Measurements from ENCODE around the gene MPPED1.
A peak's percentile ranks its signal among the peaks of the same experiment; 100 is the strongest.

Gene MPPED1

DNA sequence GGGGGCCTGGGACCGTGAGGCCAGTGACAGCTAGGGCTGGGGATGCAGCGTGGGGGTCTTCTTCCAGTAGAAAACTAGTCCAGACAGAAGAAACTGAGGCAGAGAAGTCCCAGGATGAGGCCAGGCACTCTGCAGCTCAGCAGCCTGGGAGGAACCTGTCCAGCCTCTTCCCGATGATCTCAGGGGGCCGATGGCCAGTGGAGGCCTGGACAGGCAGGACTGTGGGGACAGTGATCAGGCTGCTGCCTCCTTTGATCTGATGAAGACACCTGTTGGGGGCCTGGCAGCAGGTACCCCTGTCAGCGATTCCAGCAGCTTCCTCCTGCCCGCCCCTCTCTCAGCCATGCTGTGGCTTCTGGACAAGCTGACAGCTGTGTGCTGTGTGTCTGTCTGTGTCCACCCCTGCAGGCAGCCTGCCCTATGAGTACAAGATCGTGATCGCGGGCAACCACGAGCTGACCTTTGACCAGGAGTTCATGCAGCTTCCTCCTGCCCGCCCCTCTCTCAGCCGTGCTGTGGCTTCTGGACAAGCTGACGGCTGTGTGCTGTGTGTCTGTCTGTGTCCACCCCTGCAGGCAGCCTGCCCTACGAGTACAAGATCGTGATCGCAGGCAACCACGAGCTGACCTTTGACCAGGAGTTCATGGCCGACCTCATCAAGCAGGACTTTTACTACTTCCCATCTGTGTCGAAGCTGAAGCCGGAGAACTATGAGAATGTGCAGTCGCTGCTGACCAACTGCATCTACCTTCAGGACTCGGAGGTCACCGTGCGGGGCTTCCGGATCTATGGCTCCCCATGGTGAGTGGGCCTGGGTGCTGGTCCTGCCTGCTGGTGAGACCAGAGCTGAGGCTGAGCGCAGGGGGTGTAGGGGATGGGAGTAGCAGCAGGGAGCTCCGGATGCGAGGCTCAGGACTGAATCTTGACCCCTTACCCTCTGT is 62.6 kb downstream of the MPPED1 start:
- Histone ChIP-seq H3K9me3 (ENCODE audit: control insufficient read depth, insufficient read depth, low read length) (no peaks in the 10 kb centered on the region), H3K36me3 (ENCODE audit: insufficient read depth, low read length) (no peaks in the 10 kb centered on the region), H3K9ac (ENCODE audit: low read depth, low read length) (no peak overlapping the region), H3K4me1 (ENCODE audit: insufficient read depth, low read length) (no peaks in the 10 kb centered on the region)

DNA sequence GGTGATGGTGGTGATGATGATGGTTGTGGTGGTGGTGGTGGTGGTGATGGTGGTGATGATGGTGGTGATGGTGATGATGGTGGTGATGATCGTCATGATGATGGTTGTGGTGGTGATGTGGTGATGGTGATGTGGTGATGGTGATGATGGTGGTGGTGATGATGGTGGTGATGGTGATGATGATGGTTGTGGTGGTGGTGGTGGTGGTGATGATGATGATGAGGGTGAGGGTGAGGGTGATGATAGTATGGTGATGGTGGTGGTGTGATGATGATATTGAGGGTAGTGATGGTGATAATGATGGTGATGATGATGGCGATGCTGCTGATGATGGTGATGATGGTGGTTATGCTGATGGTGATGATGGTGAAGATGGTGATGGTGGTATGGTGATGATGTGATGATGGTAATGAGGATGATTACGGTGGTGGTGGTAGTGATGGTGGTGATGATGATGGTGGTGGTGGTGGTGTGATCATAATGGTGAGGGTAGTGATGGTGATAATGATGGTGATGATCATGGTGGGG is 63.8 kb downstream of the MPPED1 start:
- H3K4me1 ChIP-seq (ENCODE audit: insufficient read depth, low read length) = no peaks in the 10 kb centered on the region
- no peaks in the 10 kb centered on the region for H3K9me3 ChIP-seq (ENCODE audit: control insufficient read depth, insufficient read depth, low read length)
- H3K36me3 ChIP-seq (ENCODE audit: insufficient read depth, low read length) = no peaks in the 10 kb centered on the region
- H3K9ac ChIP-seq (ENCODE audit: low read depth, low read length) = no peak overlapping the region

- H3K9me3 ChIP-seq (ENCODE audit: control insufficient read depth, insufficient read depth, low read length) = no peaks in the 10 kb centered on the region
- no peak overlapping the region for H3K9ac ChIP-seq (ENCODE audit: low read depth, low read length)
Observed at GRCh38 chr22:43476341-43476740, 64.5 kb downstream of the MPPED1 start.

GRCh38 chr22:43476751-43477725 is 65.2 kb downstream of the MPPED1 start:
- H3K36me3 ChIP-seq (ENCODE audit: insufficient read depth, low read length) = no peaks in the 10 kb centered on the region
- no peak overlapping the region for H3K9ac ChIP-seq (ENCODE audit: low read depth, low read length)
- H3K4me1 ChIP-seq (ENCODE audit: insufficient read depth, low read length) = 0 out of 2 replicates have a peak, but pooled peaks cover 3% of the 10 kb centered on the region
- H3K9me3 ChIP-seq (ENCODE audit: control insufficient read depth, insufficient read depth, low read length) = no peaks in the 10 kb centered on the region

More at GRCh38 chr22:43476341-43476740, 64.5 kb downstream of the MPPED1 start:
- no peaks in the 10 kb centered on the region for H3K4me1 ChIP-seq (ENCODE audit: insufficient read depth, low read length)
- H3K36me3 ChIP-seq (ENCODE audit: insufficient read depth, low read length) = no peaks in the 10 kb centered on the region

- no peaks in the 10 kb centered on the region for H3K9me3 ChIP-seq (ENCODE audit: control insufficient read depth, insufficient read depth, low read length)
- H3K36me3 ChIP-seq (ENCODE audit: insufficient read depth, low read length) = no peaks in the 10 kb centered on the region
- no peak overlapping the region for H3K9ac ChIP-seq (ENCODE audit: low read depth, low read length)
- H3K4me1 ChIP-seq (ENCODE audit: insufficient read depth, low read length) = 0 out of 2 replicates have a peak, but pooled peaks cover 3% of the 10 kb centered on the region
Observed at GRCh38 chr22:43477966-43478365, 66.2 kb downstream of the MPPED1 start.

GRCh38 chr22:43478621-43479300 is 66.9 kb downstream of the MPPED1 start:
- Histone ChIP-seq H3K9ac (ENCODE audit: low read depth, low read length) (no peak overlapping the region), H3K4me1 (ENCODE audit: insufficient read depth, low read length) (0 out of 2 replicates have a peak, but pooled peaks cover 3% of the 10 kb centered on the region), H3K9me3 (ENCODE audit: control insufficient read depth, insufficient read depth, low read length) (no peaks in the 10 kb centered on the region), H3K36me3 (ENCODE audit: insufficient read depth, low read length) (no peaks in the 10 kb centered on the region)

- H3K9ac ChIP-seq (ENCODE audit: low read depth, low read length) = no peak overlapping the region
- H3K36me3 ChIP-seq (ENCODE audit: insufficient read depth, low read length) = no peaks in the 10 kb centered on the region
Observed at GRCh38 chr22:43479301-43479950, 67.6 kb downstream of the MPPED1 start.

DNA sequence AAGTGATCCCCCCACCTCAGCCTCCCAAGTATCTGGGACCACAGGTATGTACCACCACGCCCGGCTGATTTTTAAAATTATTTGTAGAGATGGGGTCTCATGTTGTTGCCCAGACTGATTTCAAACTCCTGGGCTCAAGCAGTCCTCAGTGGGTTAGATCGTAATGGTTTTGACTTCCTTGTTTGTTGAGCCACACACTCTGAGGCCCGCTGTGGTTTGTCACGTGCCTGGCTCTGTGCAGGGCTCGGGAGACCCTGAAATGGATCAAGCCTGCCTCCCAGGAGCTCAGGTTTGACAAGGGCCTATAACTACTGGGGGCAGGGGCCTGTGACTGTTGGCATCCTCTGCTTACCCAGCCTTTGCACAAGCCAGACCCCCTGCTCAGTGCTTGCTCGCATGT is 68.1 kb downstream of the MPPED1 start:
- Histone ChIP-seq H3K9ac (ENCODE audit: low read depth, low read length) (no peak overlapping the region), H3K4me1 (ENCODE audit: insufficient read depth, low read length) (0 out of 2 replicates have a peak, but pooled peaks cover 3% of the 10 kb centered on the region), H3K9me3 (ENCODE audit: control insufficient read depth, insufficient read depth, low read length) (no peaks in the 10 kb centered on the region), H3K36me3 (ENCODE audit: insufficient read depth, low read length) (no peaks in the 10 kb centered on the region)

More at GRCh38 chr22:43479301-43479950, 67.6 kb downstream of the MPPED1 start:
- Histone ChIP-seq H3K4me1 (ENCODE audit: insufficient read depth, low read length) (0 out of 2 replicates have a peak, but pooled peaks cover 3% of the 10 kb centered on the region), H3K9me3 (ENCODE audit: control insufficient read depth, insufficient read depth, low read length) (no peaks in the 10 kb centered on the region)

- H3K36me3 ChIP-seq (ENCODE audit: insufficient read depth, low read length) = no peaks in the 10 kb centered on the region
- H3K9me3 ChIP-seq (ENCODE audit: control insufficient read depth, insufficient read depth, low read length) = no peaks in the 10 kb centered on the region
- H3K4me1 ChIP-seq (ENCODE audit: insufficient read depth, low read length) = 0 out of 2 replicates have a peak, but pooled peaks cover 3% of the 10 kb centered on the region
- peak overlapping the region; percentile 9; the same call in 1 of the 2 replicates for H3K9ac ChIP-seq (ENCODE audit: low read depth, low read length)
Observed at GRCh38 chr22:43481568-43482317, 69.9 kb downstream of the MPPED1 start.

GRCh38 chr22:43482318-43482625 is 70.5 kb downstream of the MPPED1 start:
- H3K9ac ChIP-seq (ENCODE audit: low read depth, low read length) = no peak overlapping the region
- H3K36me3 ChIP-seq (ENCODE audit: insufficient read depth, low read length) = no peaks in the 10 kb centered on the region
- 0 out of 2 replicates have a peak, but pooled peaks cover 3% of the 10 kb centered on the region for H3K4me1 ChIP-seq (ENCODE audit: insufficient read depth, low read length)
- no peaks in the 10 kb centered on the region for H3K9me3 ChIP-seq (ENCODE audit: control insufficient read depth, insufficient read depth, low read length)

DNA sequence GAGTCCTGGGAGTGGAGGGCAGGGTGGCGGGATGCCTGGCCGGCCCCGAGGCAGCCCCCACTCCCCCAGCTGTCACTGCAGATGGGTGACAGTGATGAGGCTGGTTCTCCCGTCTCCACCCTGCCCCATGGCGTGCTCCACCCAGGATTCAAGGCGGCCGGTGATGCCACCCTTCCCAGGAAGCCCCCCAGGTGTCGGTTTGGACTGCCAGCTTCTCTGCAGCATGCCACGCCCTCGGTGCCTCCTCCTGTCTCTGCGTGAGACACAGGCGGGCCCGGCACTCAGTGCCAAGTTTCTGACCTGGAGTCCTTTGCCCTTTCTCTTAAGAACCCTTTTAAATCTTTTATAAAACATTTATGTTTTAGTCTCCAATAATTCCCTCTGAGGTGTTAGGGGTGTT is 71.5 kb downstream of the MPPED1 start:
- Histone ChIP-seq H3K9me3 (ENCODE audit: control insufficient read depth, insufficient read depth, low read length) (no peaks in the 10 kb centered on the region), H3K4me1 (ENCODE audit: insufficient read depth, low read length) (0 out of 2 replicates have a peak, but pooled peaks cover 3% of the 10 kb centered on the region), H3K36me3 (ENCODE audit: insufficient read depth, low read length) (no peaks in the 10 kb centered on the region), H3K9ac (ENCODE audit: low read depth, low read length) (no peak overlapping the region)

GRCh38 chr22:43483669-43484068 is 71.9 kb downstream of the MPPED1 start:
- 0 out of 2 replicates have a peak, but pooled peaks cover 3% of the 10 kb centered on the region for H3K4me1 ChIP-seq (ENCODE audit: insufficient read depth, low read length)
- no peak overlapping the region for H3K9ac ChIP-seq (ENCODE audit: low read depth, low read length)
- no peaks in the 10 kb centered on the region for H3K36me3 ChIP-seq (ENCODE audit: insufficient read depth, low read length)
- H3K9me3 ChIP-seq (ENCODE audit: control insufficient read depth, insufficient read depth, low read length) = no peaks in the 10 kb centered on the region

DNA sequence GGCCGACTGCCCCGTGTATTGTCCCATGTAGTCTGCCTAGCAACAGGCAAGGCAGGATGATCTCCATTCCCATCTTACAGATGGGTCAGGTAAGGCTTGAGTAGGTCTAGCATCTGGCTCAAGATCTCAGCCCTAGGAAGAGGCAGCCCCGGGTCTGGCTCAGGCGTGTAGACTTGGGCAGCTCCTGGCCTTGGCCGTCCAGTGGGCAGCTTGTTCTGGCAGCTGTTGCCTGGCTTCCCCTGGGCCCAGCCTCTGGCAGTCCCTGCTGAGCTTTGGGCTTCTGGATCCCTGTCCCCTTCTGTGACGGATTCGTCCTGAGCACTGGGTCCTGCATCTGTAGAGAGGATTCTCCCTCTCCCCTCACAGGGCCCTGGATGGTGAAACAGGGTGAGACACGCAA is 72.4 kb downstream of the MPPED1 start:
- Histone ChIP-seq H3K36me3 (ENCODE audit: insufficient read depth, low read length) (no peaks in the 10 kb centered on the region), H3K9me3 (ENCODE audit: control insufficient read depth, insufficient read depth, low read length) (no peaks in the 10 kb centered on the region), H3K4me1 (ENCODE audit: insufficient read depth, low read length) (0 out of 2 replicates have a peak, but pooled peaks cover 3% of the 10 kb centered on the region), H3K9ac (ENCODE audit: low read depth, low read length) (no peak overlapping the region)
